ENCODE measurements around the gene EBLN1. TPM values are rescaled to one million over a fixed set of nuclear protein-coding genes. Genes with fewer than 3 reads are reported as not detected.
A peak's percentile ranks its signal among the peaks of the same experiment; 100 is the strongest.

The EBLN1 gene
- polyA plus RNA-seq, 2 of the 4 experiments (the other 2 are of a cell fraction) = not detected

GRCh38 chr10:22245567-22245966 is 27.8 kb upstream of the EBLN1 start:
- peaks cover 47% of the 10 kb centered on the region for H3K4me1 ChIP-seq
- ChIA-PET POLR2A (interaction anchor here (0.5 to 4.4 kb wide), 4 partner anchors 16 to 1193 kb away, joined by 3 to 22 read pairs (median 7); partner anchors contain the start of genes COMMD3, DNAJC1 and OTUD1), CTCF (interaction anchor here (1.4 to 3.4 kb wide), 3 partner anchors 13 to 70 kb away, joined by 5 to 20 read pairs (median 5); partner anchors contain the start of gene COMMD3)
- peak in 1 of 2 experiments; percentile 66 for DNase-seq (ENCODE audit: low read depth in 1 of 2, low spot score in 1 of 2)
- peak; percentile 45 to 56; a peak in 3 of 6 replicates for ATAC-seq
- H3K9me3 ChIP-seq = no peaks in the 10 kb centered on the region; the same call in 2 of the 3 replicates
- FAIRE-seq = no peak
- WGBS (ENCODE audit: missing lambda C conversion rate) = 17% methylated on average over 2 of the region's 2 CpGs
- no peak for TF ChIP-seq PBX3 (IDR thresholded peaks at IDR 0.05)
- no peak for TF ChIP-seq ELK1 (IDR thresholded peaks at IDR 0.05; ENCODE audit: low read depth, low read length)
- H3K4me3 ChIP-seq = no peak overlapping the region
- H3K4me2 ChIP-seq = peak overlapping the region; percentile 79
- peak overlapping the region; percentile 68 to 89 for H3K27ac ChIP-seq

- ATAC-seq (no peak), DNase-seq (ENCODE audit: low read depth in 1 of 2, low spot score in 1 of 2) (no peak), FAIRE-seq (no peak)
- no peak overlapping the region for H3K4me3 ChIP-seq
- WGBS (ENCODE audit: missing lambda C conversion rate) = 93% methylated on average over 3 of the region's 3 CpGs
- TF ChIP-seq E2F6 (IDR thresholded peaks at IDR 0.05; ENCODE audit: borderline replicate concordance, low read depth) = no peak
- TF ChIP-seq ZC3H11A (IDR thresholded peaks at IDR 0.05) = no peak
- TF ChIP-seq JUNB (IDR thresholded peaks at IDR 0.05) = no peak
- TF ChIP-seq GATA3 (IDR thresholded peaks at IDR 0.05; ENCODE audit: borderline replicate concordance) = no peak
- no peak for TF ChIP-seq RNF2 (IDR thresholded peaks at IDR 0.05; ENCODE audit: borderline replicate concordance, low read depth)
- TF ChIP-seq POLR2AphosphoS2 (conservative IDR thresholded peaks at IDR 0.05; ENCODE audit: low read length) = no peak
- no peak for TF ChIP-seq ZNF302 (CRISPR knock-in tag; IDR thresholded peaks at IDR 0.05)
- no peak for TF ChIP-seq TFCP2L1 (CRISPR knock-in tag; IDR thresholded peaks at IDR 0.05)
- no peak for TF ChIP-seq SREBF2 (IDR thresholded peaks at IDR 0.05)
- TF ChIP-seq MAFK (IDR thresholded peaks at IDR 0.05; ENCODE audit: partially characterized antibody) = no peak
- TF ChIP-seq HES2 (IDR thresholded peaks at IDR 0.05) = no peak
- no peak for TF ChIP-seq FOSB (CRISPR knock-in tag; IDR thresholded peaks at IDR 0.05)
- no peak for TF ChIP-seq MAZ (IDR thresholded peaks at IDR 0.05; ENCODE audit: borderline replicate concordance, low read depth, low read length)
- no peak for TF ChIP-seq RCOR1 (IDR thresholded peaks at IDR 0.05; ENCODE audit: low read depth, low read length)
- H3K9me3 ChIP-seq = no peaks in the 10 kb centered on the region; the same call in 2 of the 3 replicates
- H3K4me1 ChIP-seq = peaks cover 44% of the 10 kb centered on the region
- no peak overlapping the region for H3K4me2 ChIP-seq
- H3K27ac ChIP-seq = peak overlapping the region; percentile 68 to 89; a peak in 5 of 6 replicates
- ChIA-PET CTCF (interaction anchor here (1.4 to 3.4 kb wide), 3 partner anchors 12 to 71 kb away, joined by 5 to 20 read pairs (median 5); partner anchors contain the start of gene COMMD3), POLR2A (interaction anchor here (1.5 to 4.4 kb wide), 3 partner anchors 15 to 71 kb away, joined by 4 to 22 read pairs (median 10); partner anchors contain the start of gene COMMD3)
Observed at GRCh38 chr10:22244855-22245254, 27.0 kb upstream of the EBLN1 start.

- DNase-seq (ENCODE audit: low read depth in 1 of 2, low spot score in 1 of 2) = no peak
- CTCF ChIA-PET = interaction anchor here (0.8 to 3.4 kb wide), 4 partner anchors 12 to 233 kb away, joined by 3 to 20 read pairs (median 4); no protein-coding TSS in a partner anchor
Observed at GRCh38 chr10:22244001-22244400, 26.2 kb upstream of the EBLN1 start.

More at GRCh38 chr10:22244001-22244400, 26.2 kb upstream of the EBLN1 start:
- Histone ChIP-seq H3K27ac (peak overlapping the region; percentile 18 to 89; a peak in 4 of 6 replicates), H3K4me1 (peaks cover 44% of the 10 kb centered on the region), H3K9me3 (no peaks in the 10 kb centered on the region; the same call in 2 of the 3 replicates), H3K4me3 (no peak overlapping the region), H3K4me2 (no peak overlapping the region)
- WGBS (ENCODE audit: missing lambda C conversion rate) = 85% methylated on average over 4 of the region's 4 CpGs
- no peak for ATAC-seq
- FAIRE-seq = no peak
- TF ChIP-seq CBX2 (IDR thresholded peaks at IDR 0.05; ENCODE audit: borderline replicate concordance, low read depth) = no peak
- no peak for TF ChIP-seq HOXA7 (CRISPR knock-in tag; IDR thresholded peaks at IDR 0.05)
- no peak for TF ChIP-seq POLR2A (IDR thresholded peaks at IDR 0.05; ENCODE audit: low read length)
- no peak for TF ChIP-seq CHD4 (IDR thresholded peaks at IDR 0.05; ENCODE audit: borderline replicate concordance)
- TF ChIP-seq CTCF (IDR thresholded peaks at IDR 0.05) = peak; percentile 20; the same call in 2 of the 3 replicates
- POLR2A ChIA-PET = interaction anchor here (0.6 to 4.4 kb wide), 3 partner anchors 14 to 717 kb away, joined by 3 to 22 read pairs (median 4); partner anchors contain the start of gene COMMD3

Data from A549 (cell line).